Astrocyte (in vitro differentiated cells and primary cell): Measurements from ENCODE around the gene ACSS3. TPM values are rescaled to one million over a fixed set of nuclear protein-coding genes. Genes with fewer than 3 reads are reported as not detected.

ENCODE experiments used
- DNase-seq: peaks from one replicate; pipeline ENCODE4 v3.0.0-alpha.2; 2010; ENCODE audit warnings: low read depth
- FAIRE-seq: peaks from 2 replicates; lab custom pipeline; 2011; peaks lifted over from hg19 to GRCh38; lab: Jason Lieb, UNC
- H2AFZ ChIP-seq: 2 replicates; pipeline ENCODE4 v1.6.0; 2012; ENCODE audit warnings: low read depth, low read length, inconsistent platforms
- H3K27ac ChIP-seq: 2 replicates; pipeline ENCODE4 v1.5.1; 2011; ENCODE audit warnings: low read depth, low read length, inconsistent platforms
- H3K27me3 ChIP-seq: 2 replicates; pipeline ENCODE4 v1.6.0; 2011; ENCODE audit warnings: low read length, inconsistent platforms; ENCODE audit not compliant: insufficient read depth
- H3K36me3 ChIP-seq: 2 replicates; pipeline ENCODE4 v1.5.1; 2011; ENCODE audit warnings: low read length, inconsistent platforms; ENCODE audit not compliant: insufficient read depth
- H3K4me1 ChIP-seq: 2 replicates; pipeline ENCODE4 v1.5.1; 2011; ENCODE audit warnings: low read length, inconsistent platforms; ENCODE audit not compliant: insufficient read depth
- H3K4me2 ChIP-seq: 2 replicates; pipeline ENCODE4 v1.6.0; 2012; ENCODE audit warnings: low read length, inconsistent platforms
- H3K4me3 ChIP-seq: 2 replicates; pipeline ENCODE4 v1.5.1; 2011; ENCODE audit warnings: low read depth, mild to moderate bottlenecking, low read length, inconsistent platforms; ENCODE audit not compliant: insufficient read depth
- H3K79me2 ChIP-seq: 2 replicates; pipeline ENCODE4 v1.6.0; 2012; ENCODE audit warnings: mild to moderate bottlenecking, low read length, inconsistent platforms; ENCODE audit not compliant: insufficient read depth
- H3K9ac ChIP-seq: 2 replicates; pipeline ENCODE4 v1.6.0; 2012; ENCODE audit warnings: mild to moderate bottlenecking, low read length, inconsistent platforms
- H3K9me3 ChIP-seq: 2 replicates; pipeline ENCODE4 v1.5.1; 2012; ENCODE audit warnings: low read depth, mild to moderate bottlenecking, low read length, inconsistent platforms; ENCODE audit not compliant: insufficient read depth
- H4K20me1 ChIP-seq: 2 replicates; pipeline ENCODE4 v1.6.0; 2012; ENCODE audit warnings: low read length, inconsistent platforms; ENCODE audit not compliant: insufficient read depth
- H3K27ac Mint-ChIP-seq: one replicate; pipeline ENCODE4 v1.8.0; 2021; ENCODE audit warnings: mild to moderate bottlenecking, mixed read lengths; ENCODE audit not compliant: unreplicated experiment
- H3K27me3 Mint-ChIP-seq: one replicate; pipeline ENCODE4 v1.8.0; 2021; ENCODE audit warnings: low read depth, mixed read lengths; ENCODE audit not compliant: unreplicated experiment
- H3K36me3 Mint-ChIP-seq: one replicate; pipeline ENCODE4 v1.8.0; 2021; ENCODE audit warnings: low read depth, mixed read lengths; ENCODE audit not compliant: unreplicated experiment
- H3K4me1 Mint-ChIP-seq: one replicate; pipeline ENCODE4 v1.8.0; 2021; ENCODE audit warnings: low read depth, mixed read lengths; ENCODE audit not compliant: unreplicated experiment
- H3K4me3 Mint-ChIP-seq: one replicate; pipeline ENCODE4 v1.8.0; 2021; ENCODE audit warnings: mild to moderate bottlenecking, moderate library complexity, mixed read lengths; ENCODE audit not compliant: unreplicated experiment
- H3K9me3 Mint-ChIP-seq: one replicate; pipeline ENCODE4 v1.8.0; 2021; ENCODE audit warnings: mild to moderate bottlenecking, mixed read lengths; ENCODE audit not compliant: unreplicated experiment
- CTCF ChIP-seq: IDR thresholded peaks from 2 replicates; pipeline ENCODE4 v1.5.1; 2011; ENCODE audit warnings: low read depth, mild to moderate bottlenecking, inconsistent platforms, low read length, moderate library complexity; ENCODE audit not compliant: insufficient read depth
- EZH2 ChIP-seq: IDR thresholded peaks from 2 replicates; pipeline ENCODE4 v1.6.1; 2012; ENCODE audit warnings: mild to moderate bottlenecking, low read length, inconsistent platforms; ENCODE audit not compliant: insufficient read depth
- total RNA-seq: library from RNA; stranded (reverse); gene quantifications from 2 replicates; pipeline ENCODE4 v1.2.1, GENCODE V29; 2021

ACSS3 gene
- total RNA-seq, 1 donor from 2014 or later = 13.9 TPM

- FAIRE-seq = no peak
- Histone ChIP-seq H3K79me2 (no peaks in the 10 kb centered on the region), H4K20me1 (no peaks in the 10 kb centered on the region), H2AFZ (no peak overlapping the region), H3K27ac (no peak overlapping the region), H3K4me2 (no peak overlapping the region), H3K27me3 (no peaks in the 10 kb centered on the region), H3K4me3 (no peak overlapping the region), H3K36me3 (no peaks in the 10 kb centered on the region), H3K9ac (no peak overlapping the region), H3K4me1 (peaks cover 13% of the 10 kb centered on the region), H3K9me3 (no peaks in the 10 kb centered on the region)
- no peaks in the 10 kb centered on the region for H3K27me3 Mint-ChIP-seq
- no peaks in the 10 kb centered on the region for H3K36me3 Mint-ChIP-seq
- DNase-seq = no peak
- H3K9me3 Mint-ChIP-seq = no peaks in the 10 kb centered on the region
- peaks cover 11% of the 10 kb centered on the region for H3K4me1 Mint-ChIP-seq
- H3K4me3 Mint-ChIP-seq = no peak overlapping the region
- TF ChIP-seq CTCF (no peak), EZH2 (no peak)
- H3K27ac Mint-ChIP-seq = no peak overlapping the region
Observed at GRCh38 chr12:81207173-81207572, 129.3 kb downstream of the ACSS3 start.

- H3K4me3 ChIP-seq = no peak overlapping the region
- no peaks in the 10 kb centered on the region for H3K79me2 ChIP-seq
- Mint-ChIP-seq H3K9me3 (no peaks in the 10 kb centered on the region), H3K36me3 (no peaks in the 10 kb centered on the region), H3K27ac (no peak overlapping the region), H3K4me1 (peaks cover 11% of the 10 kb centered on the region), H3K4me3 (no peak overlapping the region), H3K27me3 (no peaks in the 10 kb centered on the region)
- no peaks in the 10 kb centered on the region for H3K36me3 ChIP-seq
- FAIRE-seq (no peak), DNase-seq (no peak)
- H3K9me3 ChIP-seq = no peaks in the 10 kb centered on the region
- H3K4me1 ChIP-seq = peaks cover 13% of the 10 kb centered on the region
- H3K9ac ChIP-seq = no peak overlapping the region
- H2AFZ ChIP-seq = no peak overlapping the region
- H4K20me1 ChIP-seq = no peaks in the 10 kb centered on the region
- H3K4me2 ChIP-seq = no peak overlapping the region
- H3K27me3 ChIP-seq = no peaks in the 10 kb centered on the region
- no peak overlapping the region for H3K27ac ChIP-seq
- TF ChIP-seq CTCF (no peak), EZH2 (no peak)
Observed at GRCh38 chr12:81207664-81208063, 129.8 kb downstream of the ACSS3 start.

DNA sequence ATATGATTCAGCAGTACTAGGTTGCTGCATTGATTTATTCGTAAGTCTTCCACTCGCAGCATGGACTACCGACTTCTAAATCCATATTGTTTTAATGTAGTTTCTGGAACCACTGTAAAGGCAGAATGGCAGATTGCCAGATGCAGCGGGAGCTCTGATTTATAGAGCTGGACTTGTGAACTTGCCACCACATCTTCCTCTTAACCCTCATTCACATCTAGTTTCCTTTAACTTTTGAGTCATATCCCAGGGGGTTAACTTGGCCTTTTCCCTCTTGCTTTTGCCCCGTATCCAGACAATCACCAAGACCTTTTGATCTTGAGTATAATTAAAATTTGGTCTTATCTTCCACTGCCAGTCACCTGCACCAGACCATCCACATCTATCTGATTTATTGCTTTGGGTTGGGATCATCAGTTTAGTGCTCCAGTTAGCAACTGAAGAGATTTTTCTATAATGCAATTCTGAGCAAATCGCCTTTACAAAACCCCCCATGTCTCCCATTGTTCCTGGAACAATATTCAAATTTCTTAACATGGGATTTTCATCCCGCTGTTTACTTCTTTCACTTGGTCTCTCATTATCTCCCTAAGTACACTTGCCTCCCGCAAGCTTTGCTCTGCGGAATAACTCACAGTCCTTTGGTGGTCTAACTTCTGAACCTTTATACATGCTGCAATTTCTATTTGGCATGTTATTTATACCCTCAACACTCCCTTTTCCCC, 130.5 kb downstream of the ACSS3 start:
- H2AFZ ChIP-seq = no peak overlapping the region
- no peaks in the 10 kb centered on the region for H3K9me3 ChIP-seq
- H3K27me3 Mint-ChIP-seq = no peaks in the 10 kb centered on the region
- peaks cover 11% of the 10 kb centered on the region for H3K4me1 Mint-ChIP-seq
- no peaks in the 10 kb centered on the region for H3K36me3 Mint-ChIP-seq
- H3K4me3 Mint-ChIP-seq = no peak overlapping the region
- no peaks in the 10 kb centered on the region for H3K9me3 Mint-ChIP-seq
- no peak overlapping the region for H3K4me3 ChIP-seq
- TF ChIP-seq CTCF (no peak), EZH2 (no peak)
- H3K9ac ChIP-seq = no peak overlapping the region
- DNase-seq = no peak
- no peak for FAIRE-seq
- H3K4me1 ChIP-seq = peaks cover 13% of the 10 kb centered on the region
- H3K79me2 ChIP-seq = no peaks in the 10 kb centered on the region
- no peak overlapping the region for H3K4me2 ChIP-seq
- no peak overlapping the region for H3K27ac ChIP-seq
- H3K27ac Mint-ChIP-seq = no peak overlapping the region
- no peaks in the 10 kb centered on the region for H3K27me3 ChIP-seq
- no peaks in the 10 kb centered on the region for H3K36me3 ChIP-seq
- H4K20me1 ChIP-seq = no peaks in the 10 kb centered on the region
